ENCODE results near the gene SNAI3. TPM values are rescaled to one million over a fixed set of nuclear protein-coding genes. Genes with fewer than 3 reads are reported as not detected.

SNAI3 gene
- total RNA-seq, 4 donors from 2014 or later, result 0.40 to 0.44 TPM; not detected in 2

DNA sequence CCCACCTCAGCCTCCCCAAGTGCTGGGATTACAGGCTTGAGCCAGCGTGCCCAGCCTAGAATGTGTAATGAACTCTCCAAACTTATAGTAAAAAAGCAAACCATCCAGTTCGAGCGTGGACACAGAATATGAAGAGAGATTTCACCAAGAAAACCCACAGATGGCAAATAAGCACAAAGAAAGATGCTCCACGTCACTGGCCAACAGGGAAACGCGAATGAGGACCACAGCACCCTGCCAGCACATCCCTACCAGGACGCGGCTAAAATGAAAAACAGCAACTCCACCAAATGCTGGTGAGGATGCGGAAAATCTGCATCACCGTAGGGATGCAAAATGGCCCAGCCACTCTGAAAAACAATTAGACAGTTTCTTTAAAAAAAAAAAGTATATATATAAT, 24.8 kb downstream of the SNAI3 start:
- DNase-seq (ENCODE audit: low spot score in 2 of 2), result no peak
- H3K4me1 ChIP-seq, result peaks cover 23% of the 10 kb centered on the region
- H3K36me3 ChIP-seq, result no peaks in the 10 kb centered on the region
- TF ChIP-seq POLR2AphosphoS5 (IDR thresholded peaks at IDR 0.05) (no peak), CTCF (IDR thresholded peaks at IDR 0.05) (no peak), POLR2A (IDR thresholded peaks at IDR 0.05) (no peak), EP300 (IDR thresholded peaks at IDR 0.05) (no peak)
- H3K9me3 ChIP-seq, result no peaks in the 10 kb centered on the region
- 65% methylated on average over 10 of the region's 10 CpGs for WGBS
- no peak overlapping the region for H3K4me3 ChIP-seq
- H3K27ac ChIP-seq, result no peak overlapping the region
- no peaks in the 10 kb centered on the region for H3K27me3 ChIP-seq

- no peak for DNase-seq (ENCODE audit: low spot score in 2 of 2)
- Histone ChIP-seq H3K4me1 (peaks cover 23% of the 10 kb centered on the region), H3K36me3 (peaks cover 13% of the 10 kb centered on the region), H3K4me3 (no peak overlapping the region), H3K9me3 (no peaks in the 10 kb centered on the region), H3K27me3 (no peaks in the 10 kb centered on the region), H3K27ac (no peak overlapping the region)
- 93% methylated on average over 17 of the region's 25 CpGs for WGBS
- no peak for TF ChIP-seq POLR2A (IDR thresholded peaks at IDR 0.05)
- TF ChIP-seq EP300 (IDR thresholded peaks at IDR 0.05), result no peak
- no peak for TF ChIP-seq CTCF (IDR thresholded peaks at IDR 0.05)
- TF ChIP-seq POLR2AphosphoS5 (IDR thresholded peaks at IDR 0.05), result no peak
Observed at GRCh38 chr16:88659160-88659559, 27.1 kb downstream of the SNAI3 start.

- H3K4me3 ChIP-seq, result no peak overlapping the region
- H3K9me3 ChIP-seq, result no peaks in the 10 kb centered on the region
- H3K4me1 ChIP-seq, result peaks cover 19% of the 10 kb centered on the region
- H3K27me3 ChIP-seq, result no peaks in the 10 kb centered on the region
- H3K27ac ChIP-seq, result no peak overlapping the region
- peaks cover 15% of the 10 kb centered on the region for H3K36me3 ChIP-seq
- no peak for TF ChIP-seq POLR2A (IDR thresholded peaks at IDR 0.05)
- TF ChIP-seq CTCF (IDR thresholded peaks at IDR 0.05), result no peak
- no peak for TF ChIP-seq EP300 (IDR thresholded peaks at IDR 0.05)
- no peak for TF ChIP-seq POLR2AphosphoS5 (IDR thresholded peaks at IDR 0.05)
- DNase-seq (ENCODE audit: low spot score in 2 of 2), result no peak
- WGBS, result 91% methylated on average over 13 of the region's 15 CpGs
Observed at GRCh38 chr16:88658714-88659113, 27.6 kb downstream of the SNAI3 start.

DNA sequence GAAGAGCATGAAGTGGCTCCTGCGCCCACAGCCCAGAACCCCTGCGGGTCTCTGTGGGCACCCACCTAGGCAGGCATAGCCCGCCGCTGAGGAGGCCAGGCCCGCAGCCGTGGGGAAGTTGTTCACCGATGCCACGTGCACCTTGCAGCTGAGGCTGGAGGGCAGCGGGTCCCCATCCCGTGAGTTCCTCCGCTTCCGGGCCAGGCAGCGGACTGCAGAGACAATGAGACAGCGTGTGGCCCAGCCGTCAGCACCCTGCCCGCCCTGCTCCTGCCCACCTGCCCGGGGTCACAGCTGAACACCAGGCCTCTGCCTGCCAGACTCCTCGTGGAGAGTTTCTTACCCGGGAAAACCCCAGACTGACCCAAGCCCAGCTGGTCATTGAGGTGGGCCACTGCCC, 28.9 kb downstream of the SNAI3 start:
- Histone ChIP-seq H3K4me3 (no peak overlapping the region), H3K9me3 (no peaks in the 10 kb centered on the region), H3K36me3 (peaks cover 25% of the 10 kb centered on the region), H3K4me1 (peaks cover 14% of the 10 kb centered on the region), H3K27me3 (no peaks in the 10 kb centered on the region), H3K27ac (no peak overlapping the region)
- DNase-seq (ENCODE audit: low spot score in 2 of 2), result no peak
- TF ChIP-seq POLR2AphosphoS5 (IDR thresholded peaks at IDR 0.05) (no peak), CTCF (IDR thresholded peaks at IDR 0.05) (no peak), POLR2A (IDR thresholded peaks at IDR 0.05) (no peak), EP300 (IDR thresholded peaks at IDR 0.05) (no peak)
- 100% methylated on average over 2 of the region's 19 CpGs for WGBS

DNA sequence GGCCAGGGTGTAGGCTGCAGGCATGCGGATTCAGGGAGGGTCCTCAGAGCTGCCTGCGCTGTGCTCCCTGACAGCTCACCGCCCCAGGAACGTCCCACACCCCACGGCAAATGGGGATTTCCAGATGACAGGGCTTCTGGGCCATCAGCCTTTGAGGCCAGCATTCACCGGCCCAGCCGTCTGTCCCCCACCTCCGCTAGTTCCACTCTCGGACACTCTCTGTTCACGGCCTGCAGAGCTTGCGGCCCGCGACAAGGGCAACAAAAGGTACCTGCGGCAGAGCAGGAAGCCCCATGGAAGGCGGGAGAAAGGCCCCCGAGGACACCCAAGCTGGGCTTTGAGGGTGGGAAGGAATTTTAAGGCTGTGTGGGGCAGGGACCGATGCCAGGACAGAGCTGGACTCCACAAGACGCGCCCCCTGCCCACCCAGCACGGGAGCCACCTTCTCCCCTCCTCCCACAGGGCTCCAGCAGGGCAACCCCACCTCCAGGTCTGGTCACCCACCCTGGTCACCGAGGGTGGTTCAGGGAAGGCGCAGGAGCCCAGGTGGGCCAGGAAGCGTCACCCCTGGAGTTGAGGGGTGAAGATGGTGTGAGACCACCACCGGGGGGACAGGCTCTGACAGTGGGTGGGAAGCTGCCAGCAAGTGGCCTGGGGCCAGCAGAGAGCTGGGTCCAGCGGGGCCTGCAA, 29.9 kb downstream of the SNAI3 start:
- Histone ChIP-seq H3K9me3 (no peaks in the 10 kb centered on the region), H3K36me3 (peaks cover 25% of the 10 kb centered on the region), H3K4me1 (peaks cover 10% of the 10 kb centered on the region), H3K27me3 (no peaks in the 10 kb centered on the region), H3K4me3 (no peak overlapping the region), H3K27ac (no peak overlapping the region)
- no peak for DNase-seq (ENCODE audit: low spot score in 2 of 2)
- 82% methylated on average over 14 of the region's 25 CpGs for WGBS
- TF ChIP-seq POLR2A (IDR thresholded peaks at IDR 0.05) (no peak), POLR2AphosphoS5 (IDR thresholded peaks at IDR 0.05) (no peak), EP300 (IDR thresholded peaks at IDR 0.05) (no peak), CTCF (IDR thresholded peaks at IDR 0.05) (no peak)
